ENCODE results near the gene EPG5.

The EPG5 gene

DNA sequence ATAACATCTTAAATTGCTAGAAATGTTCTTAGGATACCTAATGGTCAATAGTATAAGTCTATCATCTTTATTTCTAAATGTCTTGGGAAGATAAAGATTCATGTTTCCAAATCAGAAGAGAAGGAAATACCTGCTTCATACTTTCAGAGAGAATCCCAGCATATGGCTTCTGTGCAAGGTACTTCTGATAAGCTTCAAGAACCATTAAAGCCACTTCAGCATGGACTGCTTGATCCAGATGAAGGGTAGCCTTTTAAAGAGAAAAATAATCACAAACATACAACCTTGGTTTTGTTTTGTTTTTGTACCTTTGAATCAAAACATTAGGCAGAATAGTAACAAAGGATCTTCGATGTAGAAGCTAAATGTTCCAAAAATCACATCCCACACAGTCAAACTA lies 44.0 kb downstream of the EPG5 start:
- no peak for DNase-seq (ENCODE audit: low read depth)

GRCh38 chr18:45920367-45920766 lies 46.8 kb downstream of the EPG5 start:
- peak; percentile 94 for DNase-seq (ENCODE audit: low read depth)

GRCh38 chr18:45916302-45916701 lies 50.8 kb downstream of the EPG5 start:
- DNase-seq (ENCODE audit: low read depth) = no peak

GRCh38 chr18:45913276-45913675 lies 53.9 kb downstream of the EPG5 start:
- DNase-seq (ENCODE audit: low read depth) = no peak

DNA sequence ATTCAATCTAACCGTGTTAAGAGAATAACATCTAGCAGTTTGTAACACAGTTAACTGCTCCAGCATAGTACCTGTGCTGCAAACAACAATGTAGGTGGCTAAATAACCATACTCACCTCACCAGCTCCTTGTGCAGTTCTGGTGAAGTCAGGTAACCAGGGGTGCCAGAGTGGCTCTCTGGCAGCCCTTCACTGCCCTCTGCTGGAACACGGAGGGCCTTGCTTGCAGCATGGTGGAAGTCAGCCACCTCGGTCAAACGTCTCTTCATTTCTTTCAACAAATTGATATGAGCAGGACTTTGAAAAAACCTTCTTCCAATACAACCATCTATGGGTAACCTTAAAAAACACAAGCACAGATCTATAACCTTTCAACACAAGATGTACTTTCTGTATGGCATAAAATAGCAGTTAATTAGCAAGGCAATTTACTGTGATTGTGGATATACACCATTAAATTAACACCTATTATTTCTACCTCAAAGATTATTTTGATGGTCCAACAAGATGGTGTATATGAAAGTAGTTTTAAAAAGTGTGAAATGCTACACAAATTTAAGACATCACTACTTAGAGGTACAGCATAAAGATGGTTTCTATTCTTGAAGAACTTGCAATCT lies 56.6 kb downstream of the EPG5 start:
- peak; percentile 25 for DNase-seq (ENCODE audit: low read depth)

DNA sequence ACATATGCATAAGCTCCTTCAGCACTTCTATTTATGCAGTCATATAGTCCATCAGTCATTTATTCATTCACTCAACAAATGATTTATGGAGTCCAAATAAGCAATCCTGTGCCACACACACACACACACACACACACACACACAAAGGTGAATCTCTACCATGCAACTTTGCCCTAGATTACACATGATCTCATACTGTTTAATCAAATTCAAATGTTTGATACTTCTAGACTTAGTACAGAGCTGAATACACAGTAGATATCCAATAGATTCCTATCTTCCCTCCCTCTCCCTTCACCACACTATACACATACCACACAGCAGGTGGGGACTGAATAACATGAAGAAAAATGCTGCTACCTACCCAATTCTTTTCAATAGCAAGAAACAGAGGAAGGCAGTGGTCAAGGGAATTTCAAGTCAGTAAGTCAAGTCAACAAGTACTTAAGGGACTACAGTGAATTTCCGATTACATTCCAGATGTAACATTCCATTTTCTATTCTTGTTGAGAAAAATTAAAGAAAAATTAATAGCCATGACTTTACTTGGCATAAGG lies 65.4 kb downstream of the EPG5 start:
- no peak for DNase-seq (ENCODE audit: low read depth)

DNA sequence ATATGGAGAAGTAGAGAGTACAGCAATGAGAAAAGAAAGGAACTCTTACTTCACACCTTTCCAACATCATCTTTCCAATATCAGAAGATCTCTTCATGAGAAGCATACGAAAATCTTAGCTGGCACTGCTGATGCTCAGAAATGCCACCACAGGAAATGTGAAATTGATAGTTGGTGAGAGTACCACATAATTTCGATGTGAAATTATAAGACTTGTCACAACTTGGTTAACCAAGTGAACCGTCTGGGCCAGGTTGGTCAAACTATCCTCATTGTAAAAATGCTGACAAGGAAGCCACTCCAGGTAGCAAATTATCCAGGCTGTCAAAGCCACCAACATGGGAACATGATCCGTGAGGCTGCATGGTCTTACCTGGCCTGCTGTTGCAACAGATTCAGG lies 66.5 kb downstream of the EPG5 start:
- DNase-seq (ENCODE audit: low read depth) = no peak

DNA sequence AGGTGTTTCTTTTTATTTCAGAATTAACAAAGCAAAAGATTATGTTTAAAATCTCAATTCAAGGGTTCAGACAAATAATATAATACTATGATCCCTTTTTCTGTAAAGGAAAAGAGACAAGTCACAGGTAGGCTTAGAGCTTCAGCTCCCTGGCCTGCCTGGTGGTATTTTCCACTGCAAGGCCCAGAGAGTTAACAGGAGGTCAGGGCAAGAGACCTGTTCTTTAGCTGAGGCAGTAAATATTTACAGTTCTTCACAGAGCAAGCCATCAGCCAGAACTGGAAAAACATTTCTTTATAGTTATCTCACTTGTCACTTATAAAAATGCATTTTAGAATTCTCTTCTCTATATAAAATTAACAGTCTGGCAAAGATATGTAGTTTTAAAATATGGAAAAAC lies 70.1 kb downstream of the EPG5 start:
- no peak for DNase-seq (ENCODE audit: low read depth)

- DNase-seq (ENCODE audit: low read depth) = no peak
Observed at GRCh38 chr18:45896452-45896851, 70.7 kb downstream of the EPG5 start.

- no peak for DNase-seq (ENCODE audit: low read depth)
Observed at GRCh38 chr18:45895339-45895738, 71.8 kb downstream of the EPG5 start.

GRCh38 chr18:45894818-45895217 lies 72.3 kb downstream of the EPG5 start:
- no peak for DNase-seq (ENCODE audit: low read depth)

- no peak for DNase-seq (ENCODE audit: low read depth)
Observed at GRCh38 chr18:45891806-45892205, 75.3 kb downstream of the EPG5 start.

GRCh38 chr18:45890606-45891005 lies 76.5 kb downstream of the EPG5 start:
- DNase-seq (ENCODE audit: low read depth) = no peak

DNA sequence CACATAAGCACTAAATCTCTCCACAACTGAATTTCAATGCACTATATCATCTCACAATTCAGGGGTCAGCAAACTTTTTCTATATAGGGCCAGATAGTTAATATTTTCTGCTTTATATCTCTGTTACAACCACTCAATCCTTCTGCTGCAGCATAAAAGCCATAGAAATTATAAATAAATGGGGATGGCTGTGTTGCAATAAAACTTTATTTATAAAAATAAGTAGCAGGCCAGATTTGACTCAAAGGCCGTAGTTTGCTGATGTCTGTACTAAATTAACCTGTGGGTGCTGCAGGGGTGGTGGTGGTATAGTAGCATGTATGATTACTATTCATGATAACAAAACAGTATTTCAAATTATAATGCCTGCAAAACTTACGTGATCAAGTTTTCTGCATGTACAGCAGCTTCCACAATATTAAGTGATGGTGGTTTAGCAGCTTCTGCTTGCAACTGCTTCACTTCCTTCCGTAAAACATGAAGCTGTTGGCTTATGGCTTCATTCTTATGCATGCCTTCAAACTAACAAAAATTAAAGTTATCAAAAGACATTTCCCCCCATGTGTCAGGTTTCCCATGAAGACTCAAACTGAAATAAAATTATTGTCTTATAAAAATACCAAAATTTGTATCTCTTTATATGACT lies 77.6 kb downstream of the EPG5 start:
- DNase-seq (ENCODE audit: low read depth) = no peak

- DNase-seq (ENCODE audit: low read depth) = no peak
Observed at GRCh38 chr18:45887585-45887984, 79.5 kb downstream of the EPG5 start.

- no peak for DNase-seq (ENCODE audit: low read depth)
Observed at GRCh38 chr18:45880876-45881558, 86.1 kb downstream of the EPG5 start.

- DNase-seq (ENCODE audit: low read depth) = peak; percentile 52
Observed at GRCh38 chr18:45879681-45880655, 87.2 kb downstream of the EPG5 start.

GRCh38 chr18:45877403-45877802 lies 89.7 kb downstream of the EPG5 start:
- DNase-seq (ENCODE audit: low read depth) = no peak

GRCh38 chr18:45876161-45876560 lies 91.0 kb downstream of the EPG5 start:
- DNase-seq (ENCODE audit: low read depth) = no peak

DNA sequence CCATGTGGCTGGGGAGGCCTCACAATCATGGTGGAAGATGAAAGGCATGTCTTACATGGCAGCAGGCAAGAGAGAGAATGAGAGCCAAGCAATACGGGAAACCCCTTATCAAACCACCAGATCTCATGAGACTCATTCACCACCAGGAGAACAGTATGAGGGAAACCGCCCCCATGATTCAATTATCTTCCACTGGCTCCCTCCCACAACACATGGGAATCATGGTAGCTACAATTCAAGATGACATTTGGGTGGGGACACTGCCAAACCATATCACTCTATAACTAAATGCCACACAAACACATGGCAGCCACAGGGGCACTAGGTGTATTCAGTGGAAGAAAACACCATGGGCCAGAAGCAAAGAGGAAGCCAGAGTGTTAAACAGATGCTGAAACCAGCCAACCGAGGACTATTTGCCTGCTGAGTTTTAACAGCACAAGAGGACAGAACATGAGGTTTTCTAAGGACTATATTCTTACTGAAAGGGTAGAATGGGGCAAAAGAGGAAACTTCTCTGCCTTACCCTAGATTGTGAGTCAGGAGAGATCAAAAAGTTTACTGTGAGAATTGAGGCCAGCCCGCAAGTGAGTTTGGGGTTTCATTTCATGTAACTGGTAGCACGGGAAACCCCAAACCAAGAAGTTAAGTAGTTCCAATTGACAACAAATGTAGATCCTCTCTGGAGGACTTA lies 92.5 kb downstream of the EPG5 start:
- DNase-seq (ENCODE audit: low read depth) = no peak

- no peak for DNase-seq (ENCODE audit: low read depth)
Observed at GRCh38 chr18:45871431-45872084, 95.6 kb downstream of the EPG5 start.
